Neutrophil (primary cell): ENCODE results near the gene DNAI1.

ENCODE experiments used
- H3K27ac ChIP-seq: fragments of 200-600 bp; sonication (generic); 2 replicates; pipeline ENCODE4 v1.5.1; 2016; ENCODE audit warnings: mild to moderate bottlenecking, moderate library complexity
- H3K27me3 ChIP-seq: fragments of 200-600 bp; sonication (generic); 2 replicates; pipeline ENCODE4 v1.6.0; 2016; ENCODE audit warnings: mild to moderate bottlenecking
- H3K36me3 ChIP-seq: fragments of 200-600 bp; sonication (generic); 2 replicates; pipeline ENCODE4 v1.5.1; 2017
- H3K4me1 ChIP-seq, 2 experiments: fragments of 200-600 bp in 1 of 2; sonication (generic) in 1 of 2; 1 replicate in 1 of 2; 2 replicates in 1 of 2; pipeline versions ENCODE4 v1.5.1 to v1.6.1; 2013 to 2016; ENCODE audit warnings: low read depth in 1 of 2, low read length in 1 of 2, mild to moderate bottlenecking in 1 of 2, moderate library complexity in 1 of 2; ENCODE audit not compliant: control insufficient read depth in 1 of 2, insufficient read depth in 1 of 2
- H3K4me3 ChIP-seq, 2 experiments: fragments of 200-600 bp in 1 of 2; sonication (generic) in 1 of 2; 1 replicate in 1 of 2; 2 replicates in 1 of 2; pipeline ENCODE4 v1.5.1; 2013 to 2016; ENCODE audit warnings: low read depth in 1 of 2, low read length in 1 of 2, mild to moderate bottlenecking in 1 of 2, moderate library complexity in 1 of 2
- H3K9me3 ChIP-seq: fragments of 200-600 bp; sonication (generic); 2 replicates; pipeline ENCODE4 v1.5.1; 2016
- CTCF ChIP-seq: fragments of 200-600 bp; sonication (generic); IDR thresholded peaks from 2 replicates; pipeline ENCODE4 v1.5.1; 2016; ENCODE audit warnings: antibody characterized with exemption

Gene DNAI1

GRCh38 chr9:34541540-34541939, 82.9 kb downstream of the DNAI1 start:
- H3K4me3 ChIP-seq = no peak overlapping the region
- no peak for TF ChIP-seq CTCF
- no peaks in the 10 kb centered on the region for H3K36me3 ChIP-seq
- H3K27me3 ChIP-seq = peaks cover 42% of the 10 kb centered on the region
- H3K27ac ChIP-seq = no peak overlapping the region
- H3K4me1 ChIP-seq = no peaks in the 10 kb centered on the region
- no peaks in the 10 kb centered on the region for H3K9me3 ChIP-seq

GRCh38 chr9:34544035-34544434, 85.4 kb downstream of the DNAI1 start:
- Histone ChIP-seq H3K4me3 (no peak overlapping the region), H3K27me3 (peaks cover 51% of the 10 kb centered on the region)

GRCh38 chr9:34545497-34545896, 86.9 kb downstream of the DNAI1 start:
- Histone ChIP-seq H3K4me3 (no peak overlapping the region), H3K36me3 (no peaks in the 10 kb centered on the region), H3K4me1 (no peaks in the 10 kb centered on the region), H3K9me3 (no peaks in the 10 kb centered on the region), H3K27me3 (peaks cover 51% of the 10 kb centered on the region), H3K27ac (no peak overlapping the region)
- no peak for TF ChIP-seq CTCF

More at GRCh38 chr9:34544035-34544434, 85.4 kb downstream of the DNAI1 start:
- no peak overlapping the region for H3K27ac ChIP-seq
- no peaks in the 10 kb centered on the region for H3K4me1 ChIP-seq
- no peak for TF ChIP-seq CTCF
- no peaks in the 10 kb centered on the region for H3K9me3 ChIP-seq
- no peaks in the 10 kb centered on the region for H3K36me3 ChIP-seq

- Histone ChIP-seq H3K9me3 (no peaks in the 10 kb centered on the region), H3K36me3 (no peaks in the 10 kb centered on the region), H3K27ac (no peak overlapping the region), H3K4me1 (no peaks in the 10 kb centered on the region), H3K4me3 (no peak overlapping the region), H3K27me3 (peaks cover 48% of the 10 kb centered on the region)
- no peak for TF ChIP-seq CTCF
Observed at GRCh38 chr9:34546102-34546833, 87.7 kb downstream of the DNAI1 start.

- H3K36me3 ChIP-seq = no peaks in the 10 kb centered on the region
- peaks cover 39% of the 10 kb centered on the region for H3K27me3 ChIP-seq
- no peaks in the 10 kb centered on the region for H3K4me1 ChIP-seq
- TF ChIP-seq CTCF = no peak
- no peak overlapping the region for H3K27ac ChIP-seq
- H3K4me3 ChIP-seq = no peak overlapping the region
- H3K9me3 ChIP-seq = no peaks in the 10 kb centered on the region
Observed at GRCh38 chr9:34546834-34547827, 88.5 kb downstream of the DNAI1 start.
